NCI-H187 treated with DMSO at 0.1 percent for 48 hours (cell line): ENCODE data around the gene CIT.

Experiments used
- DNase-seq: peaks from one replicate; lab custom pipeline; 2025; lab: John Stamatoyannopoulos, UW

CIT gene

GRCh38 chr12:119843100-119843499, 34.0 kb downstream of the CIT start:
- no peak for DNase-seq

- DNase-seq, result no peak
These were observed 34.7 kb downstream of the CIT start for GRCh38 chr12:119842380-119842779.

- DNase-seq, result no peak
These were observed 35.5 kb downstream of the CIT start for GRCh38 chr12:119841433-119842210.

GRCh38 chr12:119840582-119840981, 36.5 kb downstream of the CIT start:
- no peak for DNase-seq

GRCh38 chr12:119840168-119840567, 37.0 kb downstream of the CIT start:
- no peak for DNase-seq

GRCh38 chr12:119838826-119839600, 38.1 kb downstream of the CIT start:
- DNase-seq, result no peak

GRCh38 chr12:119836781-119837180, 40.3 kb downstream of the CIT start:
- no peak for DNase-seq

GRCh38 chr12:119835068-119835467, 42.1 kb downstream of the CIT start:
- no peak for DNase-seq

GRCh38 chr12:119829439-119829838, 47.7 kb downstream of the CIT start:
- no peak for DNase-seq

GRCh38 chr12:119828300-119828699, 48.8 kb downstream of the CIT start:
- DNase-seq, result no peak

- DNase-seq, result no peak
These were observed 49.4 kb downstream of the CIT start for GRCh38 chr12:119827760-119828159.

- DNase-seq, result no peak
These were observed 50.3 kb downstream of the CIT start for GRCh38 chr12:119826661-119827445.

- no peak for DNase-seq
These were observed 51.9 kb downstream of the CIT start for GRCh38 chr12:119825262-119825661.

GRCh38 chr12:119822046-119822445, 55.1 kb downstream of the CIT start:
- DNase-seq, result no peak

- no peak for DNase-seq
These were observed 57.8 kb downstream of the CIT start for GRCh38 chr12:119819322-119819721.

- DNase-seq, result no peak
These were observed 59.4 kb downstream of the CIT start for GRCh38 chr12:119817546-119818343.

GRCh38 chr12:119809023-119809422, 68.1 kb downstream of the CIT start:
- no peak for DNase-seq

- DNase-seq, result no peak
These were observed 68.7 kb downstream of the CIT start for GRCh38 chr12:119808441-119808840.

- DNase-seq, result no peak
These were observed 69.7 kb downstream of the CIT start for GRCh38 chr12:119807380-119807779.

GRCh38 chr12:119804011-119804641, 73.0 kb downstream of the CIT start:
- no peak for DNase-seq

- DNase-seq, result no peak
These were observed 73.7 kb downstream of the CIT start for GRCh38 chr12:119803381-119803791.
